CMK (cell line): ENCODE data around the gene COL28A1.
A peak's percentile ranks its signal among the peaks of the same experiment; 100 is the strongest.
"Not testable (repeated sequence)": the region's sequence is repeated elsewhere in the genome, so short reads cannot be mapped to it uniquely, and the experiment has no call there.

Experiments
- DNase-seq: peaks from one replicate; pipeline ENCODE4 v3.0.0-alpha.2; 2010; ENCODE audit warnings: low read depth

The COL28A1 gene

GRCh38 chr7:7561591-7561990 is 25.9 kb upstream of the COL28A1 start:
- DNase-seq: not testable (repeated sequence)

GRCh38 chr7:7557252-7557651 is 21.6 kb upstream of the COL28A1 start:
- DNase-seq: no peak

GRCh38 chr7:7556852-7557251 is 21.2 kb upstream of the COL28A1 start:
- no peak for DNase-seq

GRCh38 chr7:7554649-7555575 is 19.2 kb upstream of the COL28A1 start:
- DNase-seq: no peak

GRCh38 chr7:7554021-7554432 is 18.4 kb upstream of the COL28A1 start:
- no peak for DNase-seq

- DNase-seq: no peak
Measured at GRCh38 chr7:7553386-7553785, 17.7 kb upstream of the COL28A1 start.

GRCh38 chr7:7552199-7552598 is 16.5 kb upstream of the COL28A1 start:
- no peak for DNase-seq

GRCh38 chr7:7550663-7551062 is 15.0 kb upstream of the COL28A1 start:
- DNase-seq: no peak

GRCh38 chr7:7548407-7548806 is 12.7 kb upstream of the COL28A1 start:
- DNase-seq: no peak

GRCh38 chr7:7542251-7542835 is 6.7 kb upstream of the COL28A1 start:
- no peak for DNase-seq

GRCh38 chr7:7539711-7540110 is 4.0 kb upstream of the COL28A1 start:
- no peak for DNase-seq

- no peak for DNase-seq
Measured at GRCh38 chr7:7539152-7539551, 3.5 kb upstream of the COL28A1 start.

- no peak for DNase-seq
Measured at GRCh38 chr7:7537711-7538110, 2.0 kb upstream of the COL28A1 start.

GRCh38 chr7:7536396-7537019 is 835 bp upstream of the COL28A1 start:
- DNase-seq: no peak

- no peak for DNase-seq
Measured at GRCh38 chr7:7533831-7534430, 1.7 kb downstream of the COL28A1 start.

- DNase-seq: no peak
Measured at GRCh38 chr7:7529328-7529727, 6.3 kb downstream of the COL28A1 start.

- DNase-seq: no peak
Measured at GRCh38 chr7:7527047-7527446, 8.6 kb downstream of the COL28A1 start.

- no peak for DNase-seq
Measured at GRCh38 chr7:7526006-7526405, 9.7 kb downstream of the COL28A1 start.

GRCh38 chr7:7524121-7524520 is 11.6 kb downstream of the COL28A1 start:
- DNase-seq: no peak

GRCh38 chr7:7522421-7522820 is 13.3 kb downstream of the COL28A1 start:
- DNase-seq: no peak

GRCh38 chr7:7521259-7521658 is 14.4 kb downstream of the COL28A1 start:
- DNase-seq: peak; percentile 11

GRCh38 chr7:7519528-7519927 is 16.1 kb downstream of the COL28A1 start:
- DNase-seq: no peak

- no peak for DNase-seq
Measured at GRCh38 chr7:7519056-7519455, 16.6 kb downstream of the COL28A1 start.
